ENCODE results near the gene MAP3K4. TPM values are rescaled to one million over a fixed set of nuclear protein-coding genes. Genes with fewer than 3 reads are reported as not detected.

MAP3K4 gene
- total RNA-seq, 2 donors from 2014 or later = 31.0 to 42.8 TPM

- ATAC-seq (no peak), DNase-seq (ENCODE audit: low spot score in 2 of 2) (no peak)
These were observed 88.8 kb downstream of the MAP3K4 start for GRCh38 chr6:161080263-161080970.

DNA sequence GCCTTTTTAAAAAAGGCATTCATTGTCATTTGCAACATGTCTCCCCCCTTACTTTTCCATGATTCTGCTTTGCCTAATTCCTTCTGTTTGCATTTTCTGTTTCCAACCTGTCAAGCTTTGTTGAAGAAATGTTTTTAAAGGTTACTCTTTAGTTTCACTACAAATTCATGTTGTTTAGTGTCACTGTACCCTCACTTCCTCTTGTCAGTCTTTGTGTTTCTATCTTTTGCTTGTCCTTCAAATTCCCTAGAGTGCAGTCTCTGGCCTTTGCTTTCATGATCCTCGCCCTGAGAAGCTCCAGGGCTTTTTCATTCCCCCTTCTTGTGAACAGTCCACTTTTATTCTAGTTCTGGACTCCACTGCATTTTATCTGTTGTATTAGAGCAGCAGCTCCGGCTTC is 90.6 kb downstream of the MAP3K4 start:
- no peak for DNase-seq (ENCODE audit: low spot score in 2 of 2)
- no peak overlapping the region for H3K27ac Mint-ChIP-seq
- H3K36me3 Mint-ChIP-seq = peaks cover 0 to under 1% of the 10 kb centered on the region in 2 donors
- H3K9me3 Mint-ChIP-seq = no peaks in the 10 kb centered on the region
- no peak for ATAC-seq

More at GRCh38 chr6:161080263-161080970, 88.8 kb downstream of the MAP3K4 start:
- H3K9me3 Mint-ChIP-seq = no peaks in the 10 kb centered on the region
- H3K36me3 Mint-ChIP-seq = no peaks in the 10 kb centered on the region
- H3K27ac Mint-ChIP-seq = peak overlapping the region; percentile 45 to 48

GRCh38 chr6:161085246-161085645 is 93.7 kb downstream of the MAP3K4 start:
- H3K27ac Mint-ChIP-seq = peak overlapping the region; percentile 23 to 56
- no peaks in the 10 kb centered on the region for H3K9me3 Mint-ChIP-seq
- peaks cover 0 to 7% of the 10 kb centered on the region in 2 donors for H3K36me3 Mint-ChIP-seq
- DNase-seq (ENCODE audit: low spot score in 2 of 2) (no peak), ATAC-seq (peak; percentile 81 to 96)

DNA sequence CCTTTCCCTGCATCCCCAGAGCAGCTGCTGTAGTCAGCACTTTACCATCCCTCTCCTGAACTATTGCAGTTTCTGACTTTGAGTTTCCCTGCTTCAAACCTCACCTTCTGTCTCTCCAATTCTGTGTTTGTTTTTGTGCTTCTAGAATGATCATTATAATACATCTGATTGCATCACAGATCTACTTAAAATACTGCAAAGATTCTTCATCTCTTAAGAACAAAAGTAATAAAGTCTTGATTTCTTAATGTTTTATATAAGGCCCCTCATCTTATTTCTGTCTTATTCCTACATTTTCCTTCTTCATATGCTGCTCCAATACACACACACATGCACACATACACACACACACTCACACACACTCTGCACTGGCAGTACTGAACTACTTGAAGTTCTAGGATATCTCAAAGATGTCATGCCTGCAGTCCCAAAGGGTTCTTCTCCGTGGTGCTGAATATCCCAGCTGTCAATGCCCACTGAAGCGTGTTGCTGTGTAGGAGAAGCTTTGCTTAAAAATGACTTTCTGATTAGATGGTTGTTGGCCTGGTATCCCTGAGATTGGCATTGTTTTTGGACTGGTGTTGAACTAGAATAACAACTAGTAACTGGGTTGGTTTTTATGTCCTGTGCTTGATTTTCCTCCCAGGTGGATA is 97.2 kb downstream of the MAP3K4 start:
- no peaks in the 10 kb centered on the region for H3K9me3 Mint-ChIP-seq
- H3K36me3 Mint-ChIP-seq = peaks cover 10 to 12% of the 10 kb centered on the region in 2 donors
- no peak for ATAC-seq
- H3K27ac Mint-ChIP-seq = peak overlapping the region in 1 of 2 donors; percentile 1
- no peak for DNase-seq (ENCODE audit: low spot score in 2 of 2)

DNA sequence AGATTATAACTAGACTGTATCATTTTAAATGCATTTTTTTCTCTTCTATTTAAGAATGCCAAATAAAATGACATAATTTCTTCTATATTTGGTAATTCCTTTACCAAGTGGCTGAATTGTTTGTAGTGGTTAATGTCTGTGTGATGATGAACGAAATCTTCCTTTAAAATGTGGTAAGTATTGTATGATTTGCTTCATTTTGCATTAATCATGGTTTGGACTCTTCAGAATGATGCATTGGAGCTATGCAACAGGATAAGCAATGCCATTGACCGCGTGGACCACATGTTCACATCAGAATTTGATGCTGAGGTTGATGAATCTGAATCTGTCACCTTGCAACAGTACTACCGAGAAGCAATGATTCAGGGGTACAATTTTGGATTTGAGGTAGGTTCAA is 99.6 kb downstream of the MAP3K4 start:
- ATAC-seq (no peak), DNase-seq (ENCODE audit: low spot score in 2 of 2) (no peak)
- no peaks in the 10 kb centered on the region for H3K9me3 Mint-ChIP-seq
- H3K36me3 Mint-ChIP-seq = peaks cover 10 to 17% of the 10 kb centered on the region in 2 donors
- H3K27ac Mint-ChIP-seq = no peak overlapping the region

DNA sequence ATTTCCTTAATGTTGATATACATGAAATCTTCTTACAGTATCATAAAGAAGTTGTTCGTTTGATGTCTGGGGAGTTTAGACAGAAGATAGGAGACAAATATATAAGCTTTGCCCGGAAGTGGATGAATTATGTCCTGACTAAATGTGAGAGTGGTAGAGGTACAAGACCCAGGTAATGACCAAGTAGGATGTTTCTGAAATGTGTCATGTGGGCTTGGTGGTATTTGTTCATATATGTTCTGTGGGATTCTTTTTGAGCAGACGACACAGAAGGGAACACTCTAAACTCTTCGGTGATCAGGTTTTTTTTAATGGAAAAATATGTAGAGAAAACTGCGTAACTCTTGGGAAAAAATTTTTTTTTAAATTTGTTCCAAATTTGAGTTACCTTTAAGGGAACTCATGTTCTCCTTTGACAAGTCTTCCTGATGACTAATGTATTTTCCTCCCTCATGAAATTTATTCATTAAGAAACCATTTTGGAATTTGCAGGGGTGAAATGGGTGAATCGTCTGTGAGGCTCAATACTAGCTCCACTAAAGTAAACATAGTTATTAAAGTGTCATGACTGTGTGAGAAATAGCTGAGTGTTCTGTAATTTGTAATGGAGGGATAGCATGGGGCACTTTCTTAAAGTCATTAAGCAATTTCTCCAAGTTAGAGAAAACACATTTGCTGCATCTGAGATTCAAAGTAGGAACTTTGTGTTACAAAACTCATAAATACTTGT is 100.6 kb downstream of the MAP3K4 start:
- Mint-ChIP-seq H3K27ac (peak overlapping the region in 1 of 2 donors; percentile 3), H3K36me3 (peaks cover 12 to 17% of the 10 kb centered on the region in 2 donors), H3K9me3 (no peaks in the 10 kb centered on the region)
- peak in 1 of 2 donors; percentile 44 for ATAC-seq
- DNase-seq (ENCODE audit: low spot score in 2 of 2) = no peak

GRCh38 chr6:161094955-161095354 is 103.4 kb downstream of the MAP3K4 start:
- Mint-ChIP-seq H3K27ac (no peak overlapping the region), H3K36me3 (peaks cover 15 to 21% of the 10 kb centered on the region in 2 donors), H3K9me3 (no peaks in the 10 kb centered on the region)
- no peak for ATAC-seq
- no peak for DNase-seq (ENCODE audit: low spot score in 2 of 2)

- no peak overlapping the region for H3K27ac Mint-ChIP-seq
These were observed 104.3 kb downstream of the MAP3K4 start for GRCh38 chr6:161095916-161096315.

DNA sequence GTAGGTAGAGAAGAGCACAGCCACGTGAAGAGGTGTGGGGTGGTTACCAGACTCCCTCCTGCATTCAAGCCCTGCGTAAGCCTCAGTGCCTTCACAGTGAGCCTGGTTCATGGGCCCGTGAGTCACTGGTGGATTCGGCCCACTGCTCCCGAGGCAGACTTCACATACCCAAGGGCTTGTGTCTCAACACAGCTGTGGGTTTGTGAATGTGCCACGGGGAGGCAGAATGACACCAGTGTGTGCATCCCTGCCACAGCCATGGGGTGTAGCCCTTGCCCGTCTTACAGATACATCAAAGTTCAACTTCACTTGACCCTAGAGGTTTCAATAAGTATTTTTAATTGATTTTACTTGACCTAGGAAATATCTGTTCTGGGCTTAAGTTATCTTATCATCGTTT is 108.5 kb downstream of the MAP3K4 start:
- Mint-ChIP-seq H3K27ac (no peak overlapping the region), H3K9me3 (no peaks in the 10 kb centered on the region), H3K36me3 (peaks cover 19 to 25% of the 10 kb centered on the region in 2 donors)
- ATAC-seq (no peak), DNase-seq (ENCODE audit: low spot score in 2 of 2) (no peak)

More at GRCh38 chr6:161095916-161096315, 104.3 kb downstream of the MAP3K4 start:
- DNase-seq (ENCODE audit: low spot score in 2 of 2) (no peak), ATAC-seq (no peak)
- peaks cover 15 to 21% of the 10 kb centered on the region in 2 donors for H3K36me3 Mint-ChIP-seq
- H3K9me3 Mint-ChIP-seq = no peaks in the 10 kb centered on the region

GRCh38 chr6:161101517-161101916 is 109.9 kb downstream of the MAP3K4 start:
- Mint-ChIP-seq H3K9me3 (no peaks in the 10 kb centered on the region), H3K36me3 (peaks cover 13 to 37% of the 10 kb centered on the region in 2 donors), H3K27ac (no peak overlapping the region)
- ATAC-seq = no peak
- no peak for DNase-seq (ENCODE audit: low spot score in 2 of 2)

GRCh38 chr6:161103475-161103874 is 111.9 kb downstream of the MAP3K4 start:
- Mint-ChIP-seq H3K27ac (peak overlapping the region; percentile 7 to 78), H3K9me3 (no peaks in the 10 kb centered on the region), H3K36me3 (peaks cover 9 to 34% of the 10 kb centered on the region in 2 donors)
- ATAC-seq (no peak), DNase-seq (ENCODE audit: low spot score in 2 of 2) (no peak)

DNA sequence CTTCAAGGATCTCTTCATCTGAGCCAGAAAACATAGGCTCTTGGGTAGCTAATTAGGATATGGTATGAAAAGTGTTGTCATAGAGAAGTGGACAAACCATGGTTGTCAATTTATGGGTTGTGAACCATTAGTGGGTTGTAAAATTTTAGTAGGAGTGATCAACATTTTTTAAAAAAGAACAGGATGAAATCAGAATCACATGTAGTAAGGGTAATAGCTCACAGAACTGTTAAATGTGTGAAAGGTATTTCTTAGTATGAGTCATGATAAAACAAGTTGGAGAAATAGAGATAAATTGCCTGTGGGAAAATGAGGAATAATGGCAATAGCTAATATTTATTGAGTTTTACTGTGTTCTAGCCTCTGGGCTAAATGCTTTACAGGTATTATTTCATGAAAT is 113.4 kb downstream of the MAP3K4 start:
- Mint-ChIP-seq H3K36me3 (peaks cover 14 to 38% of the 10 kb centered on the region in 2 donors), H3K27ac (peak overlapping the region in 1 of 2 donors; percentile 22), H3K9me3 (no peaks in the 10 kb centered on the region)
- ATAC-seq (no peak), DNase-seq (ENCODE audit: low spot score in 2 of 2) (no peak)

GRCh38 chr6:161105408-161105807 is 113.8 kb downstream of the MAP3K4 start:
- DNase-seq (ENCODE audit: low spot score in 2 of 2) (no peak), ATAC-seq (peak; percentile 50 to 64)
- peaks cover 18 to 42% of the 10 kb centered on the region in 2 donors for H3K36me3 Mint-ChIP-seq
- no peaks in the 10 kb centered on the region for H3K9me3 Mint-ChIP-seq
- H3K27ac Mint-ChIP-seq = peak overlapping the region in 1 of 2 donors; percentile 22

DNA sequence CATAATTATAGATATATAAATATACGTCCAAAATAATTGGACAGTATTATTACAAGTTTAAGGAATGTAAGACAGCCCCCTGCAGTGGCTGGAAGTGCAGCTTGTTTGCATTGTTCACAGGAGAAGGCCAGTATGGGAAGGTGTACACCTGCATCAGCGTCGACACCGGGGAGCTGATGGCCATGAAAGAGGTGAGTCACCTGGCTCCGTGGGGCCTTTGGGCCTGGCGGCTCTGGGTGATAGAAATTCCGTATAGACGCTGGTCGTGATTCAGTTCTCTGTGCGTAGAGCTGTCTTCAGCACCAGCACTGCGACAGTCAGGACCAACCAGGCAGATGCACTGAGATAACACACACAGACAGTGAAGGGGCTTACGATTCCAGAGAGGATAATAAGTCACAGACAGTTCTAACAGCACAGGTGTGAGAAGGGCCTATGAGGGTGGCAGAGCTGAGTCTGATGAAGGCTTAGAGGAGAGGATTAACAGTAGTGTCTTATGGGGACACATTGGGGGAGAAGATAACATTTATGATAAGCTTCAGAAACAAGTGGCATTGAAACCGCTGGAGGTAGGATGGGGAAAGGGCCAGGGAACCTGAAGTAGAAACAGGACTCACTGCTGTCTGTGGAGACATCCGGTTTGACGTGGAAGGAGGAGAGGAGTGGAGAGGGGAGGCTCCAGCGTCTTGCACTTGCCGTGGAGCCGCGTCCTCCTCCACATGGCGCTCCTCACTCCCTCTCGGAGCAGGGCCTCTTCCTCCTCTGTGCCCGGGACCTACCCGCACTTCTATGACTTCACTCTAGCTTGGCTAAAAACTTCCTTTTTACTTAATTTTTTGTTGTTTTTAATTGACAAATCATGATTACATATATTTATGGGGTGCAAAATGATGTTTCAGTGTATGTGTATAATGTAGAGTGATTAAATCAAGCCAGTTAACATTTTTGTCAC is 116.5 kb downstream of the MAP3K4 start:
- Mint-ChIP-seq H3K9me3 (no peaks in the 10 kb centered on the region), H3K36me3 (peaks cover 37 to 53% of the 10 kb centered on the region in 2 donors), H3K27ac (no peak overlapping the region)
- ATAC-seq (no peak), DNase-seq (ENCODE audit: low spot score in 2 of 2) (no peak)

- Mint-ChIP-seq H3K36me3 (peaks cover 33 to 48% of the 10 kb centered on the region in 2 donors), H3K27ac (no peak overlapping the region), H3K9me3 (no peaks in the 10 kb centered on the region)
- ATAC-seq (no peak), DNase-seq (ENCODE audit: low spot score in 2 of 2) (no peak)
These were observed 117.3 kb downstream of the MAP3K4 start for GRCh38 chr6:161108916-161109315.

DNA sequence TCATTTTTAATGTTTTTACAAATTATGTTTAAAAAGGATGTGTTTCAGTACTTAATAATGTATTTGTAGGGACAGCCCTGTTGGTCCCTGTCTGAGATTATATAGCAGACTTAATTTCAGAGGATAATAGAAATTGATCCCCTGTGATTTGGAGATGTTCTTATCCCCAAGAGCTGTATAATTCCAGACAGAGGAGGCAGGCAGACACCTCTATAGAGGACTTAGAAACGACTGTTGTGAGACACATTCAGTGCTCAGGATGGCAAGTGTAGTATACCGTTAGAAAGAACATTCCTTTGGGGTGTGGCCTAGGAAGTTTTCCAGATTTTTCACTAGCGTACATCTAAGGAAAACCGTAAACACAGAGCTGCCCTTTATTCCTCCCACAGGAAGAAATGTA is 117.8 kb downstream of the MAP3K4 start:
- Mint-ChIP-seq H3K36me3 (peaks cover 33 to 48% of the 10 kb centered on the region in 2 donors), H3K27ac (no peak overlapping the region), H3K9me3 (no peaks in the 10 kb centered on the region)
- no peak for DNase-seq (ENCODE audit: low spot score in 2 of 2)
- no peak for ATAC-seq
